K562 (cell line): ENCODE data around the gene FGFR1OP2. TPM values are rescaled to one million over a fixed set of nuclear protein-coding genes. Genes with fewer than 3 reads are reported as not detected.

Source experiments
- ATF1 ChIP-seq, 2 experiments: fragments of 450-650 bp in 1 of 2; IDR thresholded peaks; 2 replicates each; pipeline ENCODE4 v1.6.1; 2016; ENCODE audit warnings: missing compliant biosample characterization in 1 of 2, missing genetic modification characterization in 1 of 2
- ATF7 ChIP-seq: fragments of 450-650 bp; IDR thresholded peaks from 2 replicates; pipeline ENCODE4 v1.7.1; 2014; ENCODE audit warnings: mild to moderate bottlenecking, moderate library complexity
- CEBPB ChIP-seq: fragments of 450-650 bp; IDR thresholded peaks from 2 replicates; pipeline ENCODE4 v1.6.1; 2016; ENCODE audit warnings: missing genetic modification characterization, missing compliant biosample characterization
- FOSL1 ChIP-seq: fragments of 200-800 bp; sonication (Bioruptor generic); conservative IDR thresholded peaks from 2 replicates; pipeline ENCODE4 v1.6.1; 2016; ENCODE audit warnings: missing genetic modification characterization, missing compliant biosample characterization
- HDAC1 ChIP-seq, 2 experiments: fragments of 450-650 bp; IDR thresholded peaks; 2 replicates each; pipeline ENCODE4 v1.6.1; 2016 to 2017; ENCODE audit warnings: inconsistent platforms in 1 of 2, mild to moderate bottlenecking in 1 of 2, moderate library complexity in 1 of 2
- HNRNPLL ChIP-seq: fragments of 200-400 bp; formaldehyde crosslinking; IDR thresholded peaks from 2 replicates; pipeline ENCODE4 v1.6.1; 2017; ENCODE audit warnings: low read length, low read depth, mild to moderate bottlenecking; ENCODE audit not compliant: poor library complexity, severe bottlenecking
- IRF9 ChIP-seq: fragments of 450-650 bp; IDR thresholded peaks from 2 replicates; pipeline ENCODE4 v1.6.1; 2016; ENCODE audit warnings: missing biosample characterization, missing genetic modification characterization
- MXD1 ChIP-seq: fragments of 250-450 bp; sonication (Bioruptor Pico); IDR thresholded peaks from 2 replicates; pipeline ENCODE4 v1.8.0; 2021; ENCODE audit warnings: borderline replicate concordance, mild to moderate bottlenecking, moderate library complexity; ENCODE audit not compliant: poor library complexity, severe bottlenecking
- NCOR1 ChIP-seq: fragments of 450-650 bp; IDR thresholded peaks from 2 replicates; pipeline ENCODE4 v1.6.1; 2016; ENCODE audit warnings: mild to moderate bottlenecking, moderate library complexity
- PHF21A ChIP-seq: fragments of 450-650 bp; IDR thresholded peaks from 2 replicates; pipeline ENCODE4 v1.6.1; 2017; ENCODE audit warnings: low read depth, borderline replicate concordance
- SMARCA4 ChIP-seq: fragments of 450-650 bp; IDR thresholded peaks from 2 replicates; pipeline ENCODE4 v1.6.1; 2016
- TBP ChIP-seq: optimal IDR thresholded peaks from 2 replicates; pipeline ENCODE3; 2011; ENCODE audit warnings: low read depth, low read length, improper control_type of control experiment
- ZBTB40 ChIP-seq, 2 experiments: fragments of 450-650 bp in 1 of 2; sonication (generic) in 1 of 2; formaldehyde crosslinking in 1 of 2; IDR thresholded peaks; 2 replicates each; pipeline versions ENCODE4 v1.7.1 to v1.9.0; 2016 to 2022; ENCODE audit warnings: inconsistent platforms in 1 of 2, mild to moderate bottlenecking in 1 of 2, missing genetic modification reagents in 1 of 2
- polyA plus RNA-seq, 8 experiments: library from polyadenylated mRNA; depleted of rRNA in 4 of 8; stranded (reverse) in 5 of 8; unstranded in 3 of 8; fragments of >200 nt; fragmentation: Nextera tagmentation in 2 of 8; fragmentation: Illumina TruSeq in 1 of 8; extraction: Ambion mirVana in 2 of 8; extraction: Trizol in 1 of 8; gene quantifications; 2 replicates each; pipeline versions ENCODE4 v1.2.1 to v1.2.3, GENCODE V29; 2011 to 2014; ENCODE audit warnings: inconsistent platforms in 1 of 8, missing spikeins in 1 of 8
- total RNA-seq, 7 experiments: library from RNA; depleted of rRNA in 6 of 7; stranded (reverse); fragments of >200 nt in 6 of 7; fragmentation: Illumina TruSeq in 2 of 7; extraction: Trizol in 2 of 7; gene quantifications; 2 replicates each; pipeline versions ENCODE4 v1.2.1 to v1.2.3, GENCODE V29; 2011 to 2021; ENCODE audit warnings: low replicate concordance in 1 of 7
- TF ChIP-seq, protein P1 (sequence below): fragments of 200-800 bp; sonication (Bioruptor generic); IDR thresholded peaks from 2 replicates; pipeline ENCODE4 v1.6.1; 2017; ENCODE audit warnings: missing genetic modification characterization, missing compliant biosample characterization

Gene FGFR1OP2
- total and polyA plus RNA-seq, 9 of the 15 experiments (the other 6 are each of a cell fraction or from before 2014, with no cell fraction given) = 31.6 to 49.0 (median 37.1) TPM

DNA sequence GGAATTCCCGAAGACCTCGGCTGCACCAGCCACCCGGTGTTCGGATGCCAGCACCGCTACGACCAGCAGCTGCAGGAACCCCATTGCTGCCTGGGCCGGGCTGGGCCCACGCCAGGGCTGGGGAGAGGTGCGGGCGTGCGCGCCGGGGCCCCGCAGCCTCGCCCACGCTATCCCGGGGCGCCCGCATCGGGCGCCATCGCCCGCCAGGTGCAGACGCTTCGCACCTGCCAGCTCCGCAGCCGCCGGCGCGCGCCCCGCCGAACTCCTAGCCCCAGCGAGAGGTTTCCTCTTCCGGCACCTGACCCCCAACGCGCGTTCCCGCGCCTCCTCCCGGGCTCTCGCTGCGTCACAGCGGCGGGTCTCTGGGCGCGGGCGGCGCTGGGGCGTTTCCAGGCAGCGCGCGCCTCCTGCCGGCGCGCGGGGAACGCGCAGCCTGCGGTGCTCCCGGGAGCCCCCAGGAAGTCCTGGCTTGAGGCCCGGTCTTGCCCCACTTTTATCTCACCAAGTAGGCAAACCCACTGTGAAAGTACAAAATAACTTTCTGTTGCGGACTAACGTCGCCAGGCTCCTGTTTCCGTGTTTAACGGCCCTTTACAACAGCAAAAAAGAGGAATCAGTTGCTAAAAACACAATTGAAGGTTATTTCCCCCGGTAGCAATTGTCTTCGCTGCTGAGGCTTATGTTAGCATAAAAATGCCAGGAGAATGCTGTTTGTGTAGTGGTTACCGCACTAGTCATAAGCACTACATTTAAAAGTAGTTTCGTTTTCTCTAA is 76.0 kb downstream of the FGFR1OP2 start, which contains the start of gene TM7SF3 (continued):
- TF ChIP-seq MXD1 (CRISPR knock-in tag) (no peak), FOSL1 (tag) (peak; percentile 67), HDAC1 (IDR thresholded peaks at IDR 0.05) (0 out of 4 replicates have a peak, but pooled peaks of 1 of the 2 experiments have one; percentile 8), HNRNPLL (peak; percentile 44), SMARCA4 (0 out of 2 replicates have a peak, but pooled peaks have one; percentile 33), TBP (peak; percentile 39), CEBPB (peak; percentile 81), ATF7 (peak; percentile 71), ATF1 (CRISPR knock-in tag; IDR thresholded peaks at IDR 0.05) (peak; percentile 39; the same call in 1 of the 2 replicates), ATF1 (tag; IDR thresholded peaks at IDR 0.05) (peak; percentile 89), PHF21A (no peak), ZBTB40 (IDR thresholded peaks at IDR 0.05) (peak; percentile 17; the same call in 1 of the 2 replicates), ZBTB40 (CRISPR knock-in tag; IDR thresholded peaks at IDR 0.05) (no peak), IRF9 (tag) (no peak), NCOR1 (peak; percentile 37; the same call in 1 of the 2 replicates)
- TF ChIP-seq, protein P1, sequence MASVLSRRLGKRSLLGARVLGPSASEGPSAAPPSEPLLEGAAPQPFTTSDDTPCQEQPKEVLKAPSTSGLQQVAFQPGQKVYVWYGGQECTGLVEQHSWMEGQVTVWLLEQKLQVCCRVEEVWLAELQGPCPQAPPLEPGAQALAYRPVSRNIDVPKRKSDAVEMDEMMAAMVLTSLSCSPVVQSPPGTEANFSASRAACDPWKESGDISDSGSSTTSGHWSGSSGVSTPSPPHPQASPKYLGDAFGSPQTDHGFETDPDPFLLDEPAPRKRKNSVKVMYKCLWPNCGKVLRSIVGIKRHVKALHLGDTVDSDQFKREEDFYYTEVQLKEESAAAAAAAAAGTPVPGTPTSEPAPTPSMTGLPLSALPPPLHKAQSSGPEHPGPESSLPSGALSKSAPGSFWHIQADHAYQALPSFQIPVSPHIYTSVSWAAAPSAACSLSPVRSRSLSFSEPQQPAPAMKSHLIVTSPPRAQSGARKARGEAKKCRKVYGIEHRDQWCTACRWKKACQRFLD (CRISPR knock-in tag) = peak; percentile 66; the same call in 1 of the 2 replicates
